Activated CD4-positive, CD25-positive, alpha-beta regulatory T cell (primary cell): Measurements from ENCODE around the gene METTL26.

ENCODE experiments used
- DNase-seq, 4 experiments: peaks; one replicate each; lab custom pipeline; 2025; lab: John Stamatoyannopoulos, UW

Gene METTL26

GRCh38 chr16:638034-638543 is 2.0 kb upstream of the METTL26 start:
- DNase-seq: no peak

- peak; percentile 82 to 90 (median 87) for DNase-seq
These were observed 1.2 kb upstream of the METTL26 start for GRCh38 chr16:637081-638018.

- DNase-seq: peak in 1 of 4 experiments; percentile 23
These were observed 416 bp downstream of the METTL26 start for GRCh38 chr16:635573-636205.

- DNase-seq: no peak
These were observed 1.1 kb downstream of the METTL26 start for GRCh38 chr16:634996-635395.

GRCh38 chr16:634051-634670 is 1.9 kb downstream of the METTL26 start:
- DNase-seq: no peak

- no peak for DNase-seq
These were observed 2.6 kb downstream of the METTL26 start for GRCh38 chr16:633336-634050.

- no peak for DNase-seq
These were observed 3.4 kb downstream of the METTL26 start for GRCh38 chr16:632486-633335.

GRCh38 chr16:631808-632358 is 4.2 kb downstream of the METTL26 start:
- DNase-seq: no peak

GRCh38 chr16:630815-631405 is 5.2 kb downstream of the METTL26 start, which contains the start of gene WFIKKN1:
TSS of gene WFIKKN1 (plus strand) at chr16:630985. CDS start at chr16:631254, 269 bp downstream.
- DNase-seq: no peak

GRCh38 chr16:630249-630814 is 5.8 kb downstream of the METTL26 start:
- DNase-seq: no peak

- no peak for DNase-seq
These were observed 6.3 kb downstream of the METTL26 start for GRCh38 chr16:629833-630248.

GRCh38 chr16:629185-629832 is 6.8 kb downstream of the METTL26 start:
- DNase-seq: no peak

GRCh38 chr16:628321-629061 is 7.6 kb downstream of the METTL26 start:
- no peak for DNase-seq

GRCh38 chr16:627454-628239 is 8.5 kb downstream of the METTL26 start:
- DNase-seq: no peak

- DNase-seq: no peak
These were observed 9.2 kb downstream of the METTL26 start for GRCh38 chr16:626787-627453.

GRCh38 chr16:625977-626765 is 9.9 kb downstream of the METTL26 start:
- DNase-seq: no peak
